Lower lobe of right lung (tissue), 2 donors: ENCODE results near the gene RAP1GAP. TPM values are rescaled to one million over a fixed set of nuclear protein-coding genes. Genes with fewer than 3 reads are reported as not detected.

Source experiments
- ATAC-seq, 2 donors: fragments of 200-7000 bp; cut with Tn5 transposase; one replicate each; pipeline ENCODE4 v1.9.1; 2020 to 2022; ENCODE audit warnings: mild to moderate bottlenecking in 2 of 2, moderate library complexity in 2 of 2
- DNase-seq: peaks from one replicate; pipeline ENCODE4 v3.0.0-alpha.2; 2020
- H3K27ac ChIP-seq: fragments of 200-600 bp; one replicate; pipeline ENCODE4 v1.8.0; 2022
- H3K27me3 ChIP-seq: fragments of 200-600 bp; one replicate; pipeline ENCODE4 v1.8.0; 2022; ENCODE audit warnings: low read depth
- H3K36me3 ChIP-seq: fragments of 200-600 bp; one replicate; pipeline ENCODE4 v1.8.0; 2022; ENCODE audit warnings: mild to moderate bottlenecking
- H3K4me1 ChIP-seq: fragments of 200-600 bp; one replicate; pipeline ENCODE4 v1.8.0; 2022
- H3K4me3 ChIP-seq: fragments of 200-600 bp; one replicate; pipeline ENCODE4 v1.8.0; 2022; ENCODE audit warnings: mild to moderate bottlenecking
- H3K9me3 ChIP-seq: fragments of 200-600 bp; one replicate; pipeline ENCODE4 v1.8.0; 2022
- CTCF ChIP-seq: fragments of 200-600 bp; IDR thresholded peaks from one replicate; pipeline ENCODE4 v1.8.0; 2022; ENCODE audit warnings: antibody characterized with exemption, mild to moderate bottlenecking
- intact Hi-C: fragments of 100-400 bp; cut with DNase I; formaldehyde crosslinking; loops from one replicate; pipeline ENCODE4 v1.11.0; 2022
- total RNA-seq: library from RNA; stranded (reverse); fragmentation: NEBNext Ultra II Directional; extraction: Animal tissue kit (Norgen Biotek cat#: 25700); gene quantifications from one replicate; pipeline ENCODE4 v1.2.1, GENCODE V29; 2021
- donor health status: DM: no; HTN: yes; CAD: no; lungs with severe emphysema.

Gene RAP1GAP
- total RNA-seq, 1 donor from 2014 or later: 33.7 TPM

GRCh38 chr1:21594935-21595897 lies 73.9 kb downstream of the RAP1GAP start:
- intact Hi-C loops: no loop called here
- no peak for ATAC-seq
- peak; percentile 63 for TF ChIP-seq CTCF
- no peak overlapping the region for H3K4me3 ChIP-seq
- peaks cover 4% of the 10 kb centered on the region for H3K4me1 ChIP-seq
- H3K36me3 ChIP-seq: peaks cover 12% of the 10 kb centered on the region
- no peaks in the 10 kb centered on the region for H3K9me3 ChIP-seq
- peaks cover 11% of the 10 kb centered on the region for H3K27me3 ChIP-seq
- DNase-seq: peak; percentile 86
- no peak overlapping the region for H3K27ac ChIP-seq

GRCh38 chr1:21594501-21594900 lies 74.7 kb downstream of the RAP1GAP start:
- Histone ChIP-seq H3K36me3 (peaks cover 12% of the 10 kb centered on the region), H3K4me3 (no peak overlapping the region), H3K27ac (no peak overlapping the region), H3K4me1 (peaks cover 4% of the 10 kb centered on the region), H3K27me3 (peaks cover 16% of the 10 kb centered on the region), H3K9me3 (no peaks in the 10 kb centered on the region)
- intact Hi-C loops: no loop called here
- ATAC-seq (no peak), DNase-seq (no peak)
- TF ChIP-seq CTCF: no peak

GRCh38 chr1:21593231-21593630 lies 75.9 kb downstream of the RAP1GAP start:
- H3K4me1 ChIP-seq: peaks cover 4% of the 10 kb centered on the region
- intact Hi-C loops: no loop called here
- H3K27me3 ChIP-seq: peaks cover 17% of the 10 kb centered on the region
- DNase-seq (no peak), ATAC-seq (no peak)
- H3K4me3 ChIP-seq: no peak overlapping the region
- no peak overlapping the region for H3K27ac ChIP-seq
- TF ChIP-seq CTCF: no peak
- peaks cover 6% of the 10 kb centered on the region for H3K36me3 ChIP-seq
- no peaks in the 10 kb centered on the region for H3K9me3 ChIP-seq

GRCh38 chr1:21592086-21592865 lies 76.9 kb downstream of the RAP1GAP start:
- H3K27ac ChIP-seq: no peak overlapping the region
- DNase-seq (no peak), ATAC-seq (no peak)
- no peak for TF ChIP-seq CTCF
- peaks cover 6% of the 10 kb centered on the region for H3K36me3 ChIP-seq
- peaks cover 4% of the 10 kb centered on the region for H3K4me1 ChIP-seq
- no peak overlapping the region for H3K4me3 ChIP-seq
- no peaks in the 10 kb centered on the region for H3K9me3 ChIP-seq
- peaks cover 17% of the 10 kb centered on the region for H3K27me3 ChIP-seq
- intact Hi-C loops: no loop called here

GRCh38 chr1:21590934-21591333 lies 78.2 kb downstream of the RAP1GAP start:
- ATAC-seq (no peak), DNase-seq (no peak)
- intact Hi-C loops: no loop called here
- Histone ChIP-seq H3K4me3 (no peak overlapping the region), H3K27ac (no peak overlapping the region), H3K4me1 (peaks cover 14% of the 10 kb centered on the region), H3K27me3 (peaks cover 17% of the 10 kb centered on the region), H3K36me3 (no peaks in the 10 kb centered on the region), H3K9me3 (no peaks in the 10 kb centered on the region)
- no peak for TF ChIP-seq CTCF
